Stimulated activated CD8-positive, alpha-beta memory T cell treated with anti-CD3 and anti-CD28 coated beads, Interleukin-15, amount 100 ng/mL, for 4 hours (primary cell): Measurements from ENCODE around the gene SND1.
"Not testable (repeated sequence)": the region's sequence is repeated elsewhere in the genome, so short reads cannot be mapped to it uniquely, and the experiment has no call there.

Source experiments
- DNase-seq, 2 donors: peaks; one replicate each; pipeline ENCODE4 v3.0.0-alpha.2; 2020; ENCODE audit warnings: low read depth in 2 of 2

Gene SND1

DNA sequence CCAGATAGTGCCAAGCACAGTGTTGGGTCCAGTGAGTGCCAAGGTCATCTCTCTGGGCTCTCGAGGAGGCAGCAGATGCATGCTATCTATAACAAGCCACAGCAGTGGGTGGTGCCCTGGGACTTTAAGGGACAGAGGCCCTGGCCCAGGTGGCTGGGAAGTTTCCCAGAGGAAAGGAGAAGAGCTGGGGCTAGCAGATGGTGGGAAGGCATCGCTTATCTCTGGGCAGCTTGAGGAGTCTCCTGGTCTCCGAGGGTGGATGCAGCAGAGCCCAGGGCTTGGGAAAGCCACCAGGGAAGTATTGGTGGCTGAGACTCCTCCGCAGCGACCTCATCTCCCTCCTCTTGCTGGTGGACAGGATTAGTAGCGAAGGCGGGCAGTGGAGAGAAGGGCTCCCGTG is 442.7 kb downstream of the SND1 start:
- DNase-seq = no peak

DNA sequence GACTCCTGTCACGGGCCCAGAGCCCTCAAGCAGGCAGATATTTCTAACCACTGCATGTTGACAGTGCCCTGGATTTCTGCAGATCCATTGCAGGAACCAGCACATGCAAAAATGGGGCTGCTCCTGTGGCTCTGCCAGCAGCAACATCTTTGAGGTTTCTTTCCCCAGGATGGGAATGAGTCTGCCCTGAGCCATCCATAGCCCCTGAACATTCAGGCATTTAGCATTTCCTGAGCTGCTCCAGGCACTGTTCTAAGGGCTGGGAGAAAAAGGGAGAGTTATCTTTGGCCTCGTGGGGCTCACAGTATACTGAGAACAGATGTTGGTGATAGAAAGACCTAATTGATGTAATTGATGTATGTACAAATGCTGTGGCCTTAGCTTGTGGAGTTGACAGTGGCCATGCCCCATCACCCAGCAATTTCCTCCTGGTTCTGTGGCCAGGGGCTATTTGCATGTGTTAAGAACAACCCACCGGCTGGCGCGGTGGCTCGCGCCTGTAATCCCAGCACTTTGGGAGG is 445.3 kb downstream of the SND1 start:
- DNase-seq = no peak

DNA sequence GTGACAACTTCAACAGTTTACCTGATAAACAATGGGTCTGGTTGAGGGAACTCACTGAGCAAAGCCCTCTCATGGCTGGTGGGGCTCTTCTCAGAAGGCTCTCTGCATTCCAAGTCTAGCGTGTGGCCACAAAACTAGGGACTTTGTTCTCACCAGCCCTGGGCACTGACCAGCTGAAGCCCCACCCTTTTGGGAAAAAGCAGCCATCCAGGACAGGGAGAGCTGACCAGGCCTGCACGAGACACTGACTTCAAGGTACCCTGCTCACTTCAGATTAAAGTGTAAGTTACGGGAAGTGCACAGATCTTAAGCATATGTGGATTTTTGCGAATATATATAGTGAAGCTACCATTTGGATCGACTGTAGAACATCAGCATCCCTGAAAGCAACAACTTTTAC is 446.6 kb downstream of the SND1 start:
- DNase-seq = no peak

- DNase-seq = no peak
These were observed 447.2 kb downstream of the SND1 start for GRCh38 chr7:128099204-128099671.

DNA sequence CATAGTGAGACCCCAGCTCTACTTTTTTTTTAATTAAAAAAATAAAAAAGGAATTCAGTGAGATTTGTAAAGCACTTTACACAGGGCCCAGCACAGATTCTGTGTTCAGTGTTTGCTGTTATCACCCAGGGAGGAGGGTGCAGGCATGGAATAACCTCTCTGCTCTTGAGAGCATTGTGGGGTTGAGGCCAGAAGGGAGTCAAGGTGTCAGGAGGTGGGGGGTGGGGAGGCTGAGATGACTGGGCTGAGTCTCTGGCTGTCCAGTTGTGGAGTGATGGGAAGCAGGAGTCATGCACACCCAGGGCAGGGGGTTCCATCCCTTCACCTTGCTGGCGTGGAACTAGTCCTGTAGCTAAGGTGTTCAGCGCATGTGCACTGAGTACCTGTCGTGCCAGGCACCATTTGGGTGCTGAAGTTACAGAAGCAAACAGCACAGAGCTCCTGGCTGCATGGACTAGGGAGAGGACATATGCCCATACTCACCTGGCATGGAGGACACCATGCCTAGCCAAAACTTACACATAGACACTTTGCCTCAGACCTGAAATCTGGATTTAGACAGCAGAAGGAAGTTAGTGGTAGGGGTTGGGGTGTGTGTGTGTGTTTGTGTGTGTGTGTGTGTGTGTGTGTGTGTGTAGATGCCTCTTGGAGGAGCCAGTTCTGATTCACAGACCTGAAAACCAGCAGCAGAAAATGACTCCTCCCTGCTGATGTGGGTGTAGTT is 448.4 kb downstream of the SND1 start:
- DNase-seq = no peak

- no peak for DNase-seq
These were observed 449.1 kb downstream of the SND1 start for GRCh38 chr7:128100949-128101713.

DNA sequence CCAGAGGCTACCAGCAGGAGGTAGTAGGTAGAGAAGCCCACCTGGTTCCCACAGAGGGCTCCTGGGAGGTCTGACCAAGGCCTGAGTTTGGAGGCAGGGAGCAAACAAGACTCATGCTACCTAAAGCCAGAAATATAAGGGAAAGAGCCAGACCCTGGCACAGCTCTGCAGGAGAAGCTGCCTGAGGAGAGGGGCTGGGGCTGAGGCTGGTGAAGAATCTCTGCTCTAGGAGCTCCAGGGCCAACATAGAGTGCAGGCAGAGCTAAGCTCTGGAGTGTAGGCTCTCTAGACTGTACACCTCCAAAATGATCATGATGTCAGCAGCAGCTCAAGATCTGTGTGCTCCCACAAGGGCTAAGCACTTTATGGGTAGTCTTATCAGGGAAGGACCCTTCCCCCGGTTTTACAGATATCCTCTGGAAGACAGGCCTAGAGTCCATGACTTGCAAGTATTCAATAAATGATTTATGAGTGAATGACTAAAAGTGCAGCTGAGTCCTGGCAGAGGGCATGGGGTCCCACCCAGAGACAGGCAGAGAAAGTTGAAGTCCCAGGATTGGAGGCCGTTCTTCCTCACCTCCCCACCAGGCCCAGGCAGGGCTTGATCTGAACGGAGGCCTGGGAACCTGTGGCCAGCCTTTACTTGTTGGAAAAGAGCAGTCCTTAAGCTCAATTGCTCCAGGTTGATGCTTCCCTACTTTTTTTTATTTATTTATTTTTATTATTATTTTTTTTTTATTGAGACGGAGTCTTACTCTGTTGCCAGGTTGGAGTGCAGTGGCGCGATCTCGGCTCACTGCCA is 450.7 kb downstream of the SND1 start:
- DNase-seq = no peak

GRCh38 chr7:128103498-128104107 is 451.6 kb downstream of the SND1 start:
- DNase-seq = no peak

- DNase-seq = no peak
These were observed 452.2 kb downstream of the SND1 start for GRCh38 chr7:128104108-128104742.

GRCh38 chr7:128105228-128106022 is 453.4 kb downstream of the SND1 start:
- DNase-seq = no peak

DNA sequence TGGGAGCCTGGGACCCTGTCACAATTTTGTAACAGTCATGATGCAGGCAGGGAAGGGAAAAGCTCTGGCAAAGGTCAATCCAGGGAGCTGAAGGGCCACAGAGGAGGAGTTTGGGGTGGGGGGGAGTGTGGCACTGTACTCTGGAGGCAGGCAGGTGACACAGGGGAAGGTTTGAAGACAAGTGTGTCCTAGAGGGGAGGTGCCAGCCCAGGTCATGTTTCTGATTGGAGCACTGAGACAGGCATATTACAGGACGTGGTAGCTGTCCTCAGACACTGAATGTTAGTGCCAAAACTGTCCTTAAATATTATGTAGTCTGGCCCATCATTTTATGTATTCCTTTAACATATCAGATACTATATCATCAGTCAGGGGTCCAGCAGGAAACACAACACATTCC is 454.8 kb downstream of the SND1 start:
- no peak for DNase-seq

DNA sequence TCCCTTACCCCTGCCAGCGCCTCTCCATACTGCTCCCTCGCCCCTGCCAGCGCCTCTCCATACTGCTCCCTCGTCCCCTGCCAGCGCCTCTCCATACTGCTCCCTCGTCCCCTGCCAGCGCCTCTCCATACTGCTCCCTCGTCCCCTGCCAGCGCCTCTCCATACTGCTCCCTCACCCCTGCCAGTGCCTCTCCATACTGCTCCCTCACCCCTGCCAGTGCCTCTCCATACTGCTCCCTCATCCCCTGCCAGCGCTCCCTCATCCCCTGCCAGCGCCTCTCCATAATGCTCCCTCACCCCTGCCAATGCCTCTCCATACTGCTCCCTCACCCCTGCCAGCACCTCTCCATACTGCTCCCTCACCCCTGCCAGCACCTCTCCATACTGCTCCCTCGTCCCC is 455.5 kb downstream of the SND1 start:
- not testable (repeated sequence) for DNase-seq

DNA sequence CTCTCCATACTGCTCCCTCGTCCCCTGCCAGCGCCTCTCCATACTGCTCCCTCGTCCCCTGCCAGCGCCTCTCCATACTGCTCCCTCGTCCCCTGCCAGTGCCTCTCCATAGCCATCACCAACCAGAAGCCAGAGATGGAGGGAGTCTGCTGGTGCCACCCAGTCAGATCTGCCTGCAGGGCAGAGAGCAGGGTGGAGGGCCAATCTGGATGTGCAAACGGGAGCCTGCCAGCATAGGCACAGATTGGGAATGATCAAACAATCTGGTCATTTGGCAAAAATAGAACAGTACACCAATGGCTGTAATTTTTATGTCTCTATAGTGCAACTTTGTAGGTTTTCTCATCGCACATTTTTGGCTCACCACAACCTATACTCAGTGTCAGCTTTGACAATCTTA is 456.1 kb downstream of the SND1 start:
- no peak for DNase-seq

- DNase-seq = no peak
These were observed 456.8 kb downstream of the SND1 start for GRCh38 chr7:128108641-128109423.

- not testable (repeated sequence) for DNase-seq
These were observed 457.5 kb downstream of the SND1 start for GRCh38 chr7:128109424-128109969.

- DNase-seq = no peak
These were observed 458.8 kb downstream of the SND1 start for GRCh38 chr7:128110641-128111364.

GRCh38 chr7:128112018-128112780 is 460.2 kb downstream of the SND1 start:
- DNase-seq = no peak

DNA sequence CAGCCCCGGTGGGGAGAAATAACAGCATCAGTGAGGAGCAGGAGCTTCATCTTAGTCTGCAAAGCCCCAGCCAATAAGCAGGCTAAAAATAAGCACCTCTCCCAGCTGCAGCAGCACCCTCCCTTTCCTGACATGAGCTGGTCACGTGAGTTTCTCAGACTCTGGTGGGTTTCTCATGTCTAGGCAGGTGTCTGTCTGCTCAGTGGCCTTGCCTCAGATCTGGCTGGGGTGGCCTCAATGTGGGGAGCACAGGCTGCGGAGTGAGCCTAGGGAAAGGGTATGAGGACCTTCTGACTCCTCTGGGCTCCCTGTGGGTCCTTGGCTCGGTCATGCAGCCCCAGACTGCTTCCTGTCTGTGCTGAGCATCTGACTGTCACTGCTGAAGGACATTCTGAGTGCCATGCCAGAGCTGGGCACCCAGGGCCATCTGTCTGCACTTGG is 460.8 kb downstream of the SND1 start:
- DNase-seq = no peak
